Measurements from ENCODE around the gene SLC38A4.

GRCh38 chr12:46800160-46800559 is 25.6 kb downstream of the SLC38A4 start:
- TF ChIP-seq EZH2 (IDR thresholded peaks at IDR 0.05; ENCODE audit: borderline replicate concordance, low read depth, low read length, severe bottlenecking): no peak
- no peak for TF ChIP-seq CTCF (IDR thresholded peaks at IDR 0.05; ENCODE audit: borderline replicate concordance, extremely low read depth, low read length, poor library complexity, severe bottlenecking)

Measured in DND-41 (cell line).